Measurements from ENCODE around the gene MAN1A1. TPM values are rescaled to one million over a fixed set of nuclear protein-coding genes. Genes with fewer than 3 reads are reported as not detected.
A peak's percentile ranks its signal among the peaks of the same experiment; 100 is the strongest.

The MAN1A1 gene
- total RNA-seq, 2 donors from 2014 or later: 27.5 to 34.2 TPM

DNA sequence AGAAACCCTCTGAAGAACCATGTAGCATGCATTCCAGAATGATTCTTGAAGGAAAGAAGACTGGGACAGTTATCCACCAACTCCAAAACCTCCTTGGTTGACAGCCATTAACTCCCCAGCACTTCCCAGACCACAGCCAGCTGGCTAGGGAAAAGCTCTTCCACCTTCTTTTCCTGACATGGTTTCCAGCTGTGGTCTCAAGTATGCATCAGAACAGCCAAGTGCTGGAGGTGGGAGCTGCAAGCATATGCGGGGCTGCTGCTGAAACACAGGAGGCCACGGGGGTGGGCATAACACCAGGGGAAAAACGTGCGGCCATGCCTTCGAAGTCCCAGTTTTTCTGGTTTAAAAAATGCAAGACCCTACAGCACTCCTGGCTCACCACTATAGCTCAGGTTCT, 163.1 kb downstream of the MAN1A1 start:
- Mint-ChIP-seq H3K27ac (no peak overlapping the region), H3K27me3 (no peaks in the 10 kb centered on the region), H3K36me3 (peaks cover 10% of the 10 kb centered on the region), H3K4me3 (no peak overlapping the region), H3K4me1 (ENCODE audit: low read depth in 2 of 2) (peaks cover 0 to 20% of the 10 kb centered on the region in 2 donors), H3K9me3 (no peaks in the 10 kb centered on the region)
- ATAC-seq: no peak
- no peak for DNase-seq (ENCODE audit: low spot score)

DNA sequence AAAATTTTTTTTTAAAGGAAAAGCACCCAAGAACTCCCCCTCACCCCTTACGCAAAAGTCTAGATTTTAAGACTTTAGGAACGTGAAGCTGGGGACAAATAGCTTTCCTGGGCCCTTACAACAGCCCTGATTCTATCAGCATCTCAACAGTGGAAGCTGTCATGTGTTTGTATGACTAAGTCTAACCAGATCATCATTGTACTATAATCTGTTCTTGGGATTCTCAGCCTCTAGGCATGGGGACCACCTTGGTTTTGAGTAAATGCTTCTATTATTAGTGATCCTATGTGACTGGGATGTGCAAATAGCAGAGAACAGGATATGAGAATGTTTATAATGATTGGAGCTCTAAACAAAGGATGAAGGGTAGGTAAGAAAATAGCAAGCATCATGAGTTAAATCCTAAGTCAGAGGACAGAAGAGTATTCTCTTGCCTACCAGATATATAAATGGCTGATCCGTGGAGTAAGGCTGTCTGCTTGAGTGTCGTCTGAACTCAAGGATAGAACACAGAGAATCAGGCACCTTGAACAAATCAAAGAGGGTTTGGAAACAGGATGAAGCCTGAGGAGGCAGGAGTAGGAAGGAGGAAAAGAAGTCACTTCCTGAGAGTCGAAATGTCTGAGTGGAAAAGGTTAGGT, 165.4 kb downstream of the MAN1A1 start:
- peaks cover 16 to 33% of the 10 kb centered on the region in 2 donors for H3K4me1 Mint-ChIP-seq (ENCODE audit: low read depth in 2 of 2)
- no peak overlapping the region for H3K4me3 Mint-ChIP-seq

DNA sequence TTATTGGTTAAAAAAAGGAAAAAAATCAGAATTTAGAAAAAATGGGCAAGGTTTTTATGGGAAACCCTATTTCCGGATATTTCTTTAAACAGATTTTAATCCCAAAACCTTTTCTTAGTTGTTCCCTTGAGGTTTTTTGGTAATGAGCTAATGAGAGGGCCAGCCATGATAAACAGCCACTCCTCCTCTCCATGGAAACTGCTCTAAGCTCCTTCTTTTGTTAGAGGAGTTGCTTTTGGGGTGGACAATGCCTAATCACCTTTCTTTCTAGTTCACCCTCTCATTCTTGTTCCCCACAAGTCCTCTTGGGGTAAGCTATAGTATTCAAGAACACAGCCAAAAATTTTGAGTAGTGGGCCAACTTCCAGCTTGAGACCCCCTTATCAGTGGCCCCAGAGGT, 166.1 kb downstream of the MAN1A1 start:
- DNase-seq (ENCODE audit: low spot score): no peak
- no peak overlapping the region for H3K4me3 Mint-ChIP-seq
- no peaks in the 10 kb centered on the region for H3K27me3 Mint-ChIP-seq
- H3K27ac Mint-ChIP-seq: no peak overlapping the region
- peaks cover 16 to 33% of the 10 kb centered on the region in 2 donors for H3K4me1 Mint-ChIP-seq (ENCODE audit: low read depth in 2 of 2)
- ATAC-seq: no peak
- H3K36me3 Mint-ChIP-seq: peaks cover 20% of the 10 kb centered on the region
- no peaks in the 10 kb centered on the region for H3K9me3 Mint-ChIP-seq

More for the DNA sequence above, 165.4 kb downstream of the MAN1A1 start:
- DNase-seq (ENCODE audit: low spot score) (no peak), ATAC-seq (no peak)
- Mint-ChIP-seq H3K27me3 (no peaks in the 10 kb centered on the region), H3K27ac (peak overlapping the region in 1 of 2 donors; percentile 16), H3K9me3 (no peaks in the 10 kb centered on the region), H3K36me3 (peaks cover 20% of the 10 kb centered on the region)

DNA sequence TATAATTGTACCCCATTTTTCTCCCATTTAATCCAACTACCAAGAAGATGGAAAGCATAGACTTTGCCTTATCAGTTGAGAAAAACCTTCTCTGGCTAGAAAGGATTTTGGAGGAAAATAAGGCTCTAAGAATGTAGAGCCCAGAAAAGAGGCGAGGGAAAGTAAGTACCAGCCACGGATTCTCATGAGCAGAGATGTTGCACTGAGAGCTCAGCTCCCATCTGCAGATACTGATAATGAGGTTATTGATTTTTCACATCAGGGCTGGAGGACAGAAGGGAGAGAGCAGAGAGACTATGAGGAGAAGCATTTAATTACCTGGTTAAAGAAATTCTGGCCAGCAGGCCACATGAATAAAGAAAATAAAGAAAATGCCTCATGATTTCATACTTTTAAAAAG, 166.7 kb downstream of the MAN1A1 start:
- DNase-seq (ENCODE audit: low spot score) (no peak), ATAC-seq (no peak)
- Mint-ChIP-seq H3K4me1 (ENCODE audit: low read depth in 2 of 2) (peaks cover 16 to 33% of the 10 kb centered on the region in 2 donors), H3K27ac (no peak overlapping the region), H3K4me3 (no peak overlapping the region), H3K9me3 (no peaks in the 10 kb centered on the region), H3K36me3 (peaks cover 20% of the 10 kb centered on the region), H3K27me3 (no peaks in the 10 kb centered on the region)

- no peak for DNase-seq (ENCODE audit: low spot score)
- Mint-ChIP-seq H3K27ac (no peak overlapping the region), H3K27me3 (no peaks in the 10 kb centered on the region), H3K4me3 (no peak overlapping the region), H3K36me3 (peaks cover 14% of the 10 kb centered on the region), H3K9me3 (no peaks in the 10 kb centered on the region), H3K4me1 (ENCODE audit: low read depth in 2 of 2) (peaks cover 16 to 30% of the 10 kb centered on the region in 2 donors)
- ATAC-seq: no peak
Measured at GRCh38 chr6:119182216-119182803, 167.3 kb downstream of the MAN1A1 start.

GRCh38 chr6:119181046-119181445, 168.5 kb downstream of the MAN1A1 start:
- DNase-seq (ENCODE audit: low spot score): no peak
- H3K27me3 Mint-ChIP-seq: no peaks in the 10 kb centered on the region
- H3K4me1 Mint-ChIP-seq (ENCODE audit: low read depth in 2 of 2): peaks cover 16 to 24% of the 10 kb centered on the region in 2 donors
- no peak overlapping the region for H3K27ac Mint-ChIP-seq
- no peak for ATAC-seq
- H3K36me3 Mint-ChIP-seq: peaks cover 14% of the 10 kb centered on the region
- H3K4me3 Mint-ChIP-seq: no peak overlapping the region
- H3K9me3 Mint-ChIP-seq: no peaks in the 10 kb centered on the region

GRCh38 chr6:119179842-119180241, 169.7 kb downstream of the MAN1A1 start:
- Mint-ChIP-seq H3K27ac (no peak overlapping the region), H3K36me3 (peaks cover 14% of the 10 kb centered on the region), H3K4me3 (no peak overlapping the region), H3K9me3 (no peaks in the 10 kb centered on the region), H3K27me3 (no peaks in the 10 kb centered on the region), H3K4me1 (ENCODE audit: low read depth in 2 of 2) (peaks cover 16 to 20% of the 10 kb centered on the region in 2 donors)
- ATAC-seq (peak in 1 of 2 donors; percentile 43), DNase-seq (ENCODE audit: low spot score) (no peak)

DNA sequence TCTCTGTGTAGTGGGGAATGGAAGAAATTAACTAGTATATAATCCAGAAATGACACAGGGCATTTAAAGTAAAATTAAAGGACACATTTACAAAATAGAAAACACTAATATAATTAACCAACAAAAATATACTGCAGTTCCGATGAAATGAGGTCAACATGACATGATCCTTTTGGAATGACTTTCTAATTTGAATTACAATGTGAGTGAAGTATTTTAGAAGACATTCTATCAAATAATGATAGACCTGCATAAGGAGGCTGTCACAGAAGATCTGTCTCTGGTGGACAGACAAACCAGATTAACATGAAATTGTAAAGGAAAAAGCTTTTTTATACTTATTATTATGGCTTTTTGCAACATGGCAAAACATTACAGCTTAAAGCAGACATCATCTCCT, 170.5 kb downstream of the MAN1A1 start:
- Mint-ChIP-seq H3K4me1 (ENCODE audit: low read depth in 2 of 2) (peaks cover 16% of the 10 kb centered on the region in 2 donors), H3K9me3 (no peaks in the 10 kb centered on the region), H3K27me3 (no peaks in the 10 kb centered on the region), H3K4me3 (no peak overlapping the region), H3K36me3 (peaks cover 14% of the 10 kb centered on the region), H3K27ac (no peak overlapping the region)
- DNase-seq (ENCODE audit: low spot score) (no peak), ATAC-seq (no peak)

GRCh38 chr6:119176445-119176844, 173.1 kb downstream of the MAN1A1 start:
- Mint-ChIP-seq H3K36me3 (peaks cover 10% of the 10 kb centered on the region), H3K4me1 (ENCODE audit: low read depth in 2 of 2) (peaks cover 16 to 22% of the 10 kb centered on the region in 2 donors), H3K4me3 (no peak overlapping the region), H3K27me3 (no peaks in the 10 kb centered on the region), H3K27ac (no peak overlapping the region), H3K9me3 (no peaks in the 10 kb centered on the region)
- DNase-seq (ENCODE audit: low spot score) (no peak), ATAC-seq (no peak)

GRCh38 chr6:119174879-119175817, 174.4 kb downstream of the MAN1A1 start:
- no peak overlapping the region for H3K27ac Mint-ChIP-seq
- peaks cover 4% of the 10 kb centered on the region for H3K36me3 Mint-ChIP-seq
- H3K4me3 Mint-ChIP-seq: no peak overlapping the region
- peaks cover 8 to 18% of the 10 kb centered on the region in 2 donors for H3K4me1 Mint-ChIP-seq (ENCODE audit: low read depth in 2 of 2)
- DNase-seq (ENCODE audit: low spot score) (no peak), ATAC-seq (no peak)
- no peaks in the 10 kb centered on the region for H3K27me3 Mint-ChIP-seq
- no peaks in the 10 kb centered on the region for H3K9me3 Mint-ChIP-seq

GRCh38 chr6:119174085-119174445, 175.5 kb downstream of the MAN1A1 start:
- H3K4me3 Mint-ChIP-seq: no peak overlapping the region
- ATAC-seq: no peak
- no peaks in the 10 kb centered on the region for H3K36me3 Mint-ChIP-seq
- H3K27ac Mint-ChIP-seq: no peak overlapping the region
- peaks cover 0 to 9% of the 10 kb centered on the region in 2 donors for H3K4me1 Mint-ChIP-seq (ENCODE audit: low read depth in 2 of 2)
- DNase-seq (ENCODE audit: low spot score): no peak
- no peaks in the 10 kb centered on the region for H3K27me3 Mint-ChIP-seq
- no peaks in the 10 kb centered on the region for H3K9me3 Mint-ChIP-seq

- Mint-ChIP-seq H3K36me3 (no peaks in the 10 kb centered on the region), H3K9me3 (no peaks in the 10 kb centered on the region), H3K4me3 (no peak overlapping the region), H3K27ac (no peak overlapping the region), H3K4me1 (ENCODE audit: low read depth in 2 of 2) (peaks cover 0 to 9% of the 10 kb centered on the region in 2 donors), H3K27me3 (no peaks in the 10 kb centered on the region)
- DNase-seq (ENCODE audit: low spot score) (no peak), ATAC-seq (no peak)
Measured at GRCh38 chr6:119173249-119174084, 176.1 kb downstream of the MAN1A1 start.

- Mint-ChIP-seq H3K27me3 (no peaks in the 10 kb centered on the region), H3K36me3 (no peaks in the 10 kb centered on the region), H3K9me3 (no peaks in the 10 kb centered on the region), H3K4me3 (no peak overlapping the region), H3K4me1 (ENCODE audit: low read depth in 2 of 2) (peaks cover 0 to 9% of the 10 kb centered on the region in 2 donors), H3K27ac (no peak overlapping the region)
- DNase-seq (ENCODE audit: low spot score): no peak
- no peak for ATAC-seq
Measured at GRCh38 chr6:119172824-119173223, 176.7 kb downstream of the MAN1A1 start.
